Measurements from ENCODE around the gene LRRC7. TPM values are rescaled to one million over a fixed set of nuclear protein-coding genes. Genes with fewer than 3 reads are reported as not detected.

The LRRC7 gene
- total RNA-seq = 1 to 10 TPM in 2 of 4 donors, under 1 TPM in 2; 0.62 to 2.1 (median 1.3) TPM

- no peaks in the 10 kb centered on the region for H3K9me3 ChIP-seq
- H3K36me3 ChIP-seq = no peaks in the 10 kb centered on the region
- DNase-seq (peak in 1 of 2 donors; percentile 30), ATAC-seq (peak; percentile 60 to 69)
- peak within 1 kb of the TSS; percentile 62 to 75 (median 65) for H3K4me3 ChIP-seq
- H3K27ac ChIP-seq = peak within 1 kb of the TSS; percentile 75 to 83 (median 76)
- TF ChIP-seq CTCF (IDR thresholded peaks at IDR 0.05 in 4 of 5, conservative IDR thresholded peaks at IDR 0.05 in 1 of 5) = no peak
- TF ChIP-seq POLR2A (IDR thresholded peaks at IDR 0.05) = no peak
- peaks cover 0 to 20% (median 0%) of the 10 kb centered on the region in 3 donors for H3K27me3 ChIP-seq
- in situ Hi-C loops (cut with MboI; ENCODE audit: low sequenced_read_pairs in 4 of 4) = no loop called here
- H3K4me1 ChIP-seq = peaks cover 0 to 6% of the 10 kb centered on the region in 2 donors
- intact Hi-C loops (cut with DNase I; ENCODE audit: low total_unique reads) = no loop called here
Measured at GRCh38 chr1:69567652-69568420, at the start of gene LRRC7. Gene LRRC7 (plus strand): TSS chr1:69567922. CDS start chr1:69568640, 718 bp downstream.

- DNase-seq (no peak), ATAC-seq (no peak)
- Histone ChIP-seq H3K9me3 (no peaks in the 10 kb centered on the region), H3K27ac (no peak overlapping the region), H3K4me1 (no peaks in the 10 kb centered on the region), H3K27me3 (no peaks in the 10 kb centered on the region), H3K36me3 (no peaks in the 10 kb centered on the region), H3K4me3 (no peak overlapping the region)
- in situ Hi-C loops (cut with MboI; ENCODE audit: low sequenced_read_pairs in 4 of 4) = no loop called here
- intact Hi-C loops (cut with DNase I; ENCODE audit: low total_unique reads) = no loop called here
- TF ChIP-seq POLR2A (IDR thresholded peaks at IDR 0.05) (no peak), CTCF (IDR thresholded peaks at IDR 0.05 in 4 of 5, conservative IDR thresholded peaks at IDR 0.05 in 1 of 5) (no peak)
Measured at GRCh38 chr1:69519006-69519405, 48.7 kb upstream of the LRRC7 start.

GRCh38 chr1:69520326-69520725 is 47.4 kb upstream of the LRRC7 start:
- Histone ChIP-seq H3K4me1 (no peaks in the 10 kb centered on the region), H3K27me3 (no peaks in the 10 kb centered on the region), H3K4me3 (no peak overlapping the region), H3K9me3 (no peaks in the 10 kb centered on the region), H3K27ac (no peak overlapping the region), H3K36me3 (no peaks in the 10 kb centered on the region)
- intact Hi-C loops (cut with DNase I; ENCODE audit: low total_unique reads) = no loop called here
- in situ Hi-C loops (cut with MboI; ENCODE audit: low sequenced_read_pairs in 4 of 4) = no loop called here
- DNase-seq (no peak), ATAC-seq (no peak)
- TF ChIP-seq POLR2A (IDR thresholded peaks at IDR 0.05) = no peak
- TF ChIP-seq CTCF (IDR thresholded peaks at IDR 0.05 in 4 of 5, conservative IDR thresholded peaks at IDR 0.05 in 1 of 5) = no peak

- no peaks in the 10 kb centered on the region for H3K9me3 ChIP-seq
- in situ Hi-C loops (cut with MboI; ENCODE audit: low sequenced_read_pairs in 4 of 4) = no loop called here
- DNase-seq (no peak), ATAC-seq (no peak)
- intact Hi-C loops (cut with DNase I; ENCODE audit: low total_unique reads) = no loop called here
- no peaks in the 10 kb centered on the region for H3K27me3 ChIP-seq
- no peaks in the 10 kb centered on the region for H3K4me1 ChIP-seq
- H3K27ac ChIP-seq = no peak overlapping the region
- H3K4me3 ChIP-seq = no peak overlapping the region
- TF ChIP-seq CTCF (IDR thresholded peaks at IDR 0.05 in 4 of 5, conservative IDR thresholded peaks at IDR 0.05 in 1 of 5) = no peak
- no peak for TF ChIP-seq POLR2A (IDR thresholded peaks at IDR 0.05)
- no peaks in the 10 kb centered on the region for H3K36me3 ChIP-seq
Measured at GRCh38 chr1:69523032-69523431, 44.7 kb upstream of the LRRC7 start.

All from gastrocnemius medialis (tissue), 4 donors.